ENCODE data around the gene DDX39A. TPM values are rescaled to one million over a fixed set of nuclear protein-coding genes. Genes with fewer than 3 reads are reported as not detected.
"Not testable (repeated sequence)": the region's sequence is repeated elsewhere in the genome, so short reads cannot be mapped to it uniquely, and the experiment has no call there.

The DDX39A gene
- total RNA-seq, 4 donors from 2014 or later = 66.4 to 286 (median 163) TPM

GRCh38 chr19:14401468-14402195 lies 17.5 kb downstream of the DDX39A start:
- H3K4me1 ChIP-seq = peaks cover 3 to 11% (median 7%) of the 10 kb centered on the region in 4 donors
- no peak overlapping the region for H3K4me3 ChIP-seq
- peaks cover 0 to 43% (median 15%) of the 10 kb centered on the region in 4 donors for H3K36me3 ChIP-seq
- DNase-seq = no peak
- in situ Hi-C loops (cut with MboI; ENCODE audit: low pct_ligation_motif_present in 1 of 4, low pct_unique_long_range_greater_than_20kb in 1 of 4, low sequenced_read_pairs in 3 of 4) (no loop called here), intact Hi-C loops (cut with DNase I; ENCODE audit: low total_unique reads) (loop anchor here (10.0 kb wide), 1 partner anchor 47 kb away; no protein-coding TSS in a partner anchor)
- no peaks in the 10 kb centered on the region for H3K9me3 ChIP-seq
- H3K27ac ChIP-seq = peak overlapping the region in 3 of 4 donors; percentile 11 to 19 (median 17)
- TF ChIP-seq POLR2A (IDR thresholded peaks at IDR 0.05) (no peak), POLR2AphosphoS5 (IDR thresholded peaks at IDR 0.05) (no peak), CTCF (IDR thresholded peaks at IDR 0.05) (no peak), EP300 (IDR thresholded peaks at IDR 0.05; ENCODE audit: low read depth) (no peak)
- WGBS, 2 donors (ENCODE audit: low coverage in 1 of 2) = 95 to 100% methylated on average over 3 to 18 of the region's 18 CpGs
- H3K27me3 ChIP-seq = no peaks in the 10 kb centered on the region

DNA sequence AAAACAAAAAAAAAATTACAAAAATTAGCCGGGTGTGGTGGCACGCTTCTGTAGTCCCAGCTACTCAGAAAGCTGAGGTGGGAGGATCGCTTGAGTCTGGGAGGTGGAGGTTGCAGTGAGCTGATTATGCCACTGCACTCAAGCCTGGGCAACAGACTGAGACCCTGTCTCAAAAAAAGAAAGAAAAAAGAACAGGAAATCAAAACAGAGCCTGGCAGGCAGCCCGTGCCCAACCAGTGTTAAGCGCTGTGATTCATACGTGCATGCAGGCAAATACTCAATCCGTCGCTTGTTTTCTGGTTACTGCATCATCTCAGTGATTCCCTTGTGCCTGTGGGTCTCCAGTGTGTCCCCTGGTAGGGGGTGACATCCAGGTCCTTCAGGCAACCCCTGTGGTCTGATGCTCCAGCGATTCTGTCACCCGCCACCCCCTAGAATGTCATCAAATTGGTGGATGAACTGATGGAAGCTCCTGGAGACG lies 18.1 kb downstream of the DDX39A start:
- Histone ChIP-seq H3K9me3 (no peaks in the 10 kb centered on the region), H3K4me1 (peaks cover 0 to 6% (median 2%) of the 10 kb centered on the region in 4 donors), H3K27ac (no peak overlapping the region), H3K36me3 (peaks cover 0 to 42% (median 15%) of the 10 kb centered on the region in 4 donors), H3K27me3 (no peaks in the 10 kb centered on the region), H3K4me3 (no peak overlapping the region)
- TF ChIP-seq POLR2AphosphoS5 (IDR thresholded peaks at IDR 0.05) (no peak), EP300 (IDR thresholded peaks at IDR 0.05; ENCODE audit: low read depth) (no peak)
- intact Hi-C loops (cut with DNase I; ENCODE audit: low total_unique reads) (loop anchor here (10.0 kb wide), 1 partner anchor 46 kb away; no protein-coding TSS in a partner anchor), in situ Hi-C loops (cut with MboI; ENCODE audit: low pct_ligation_motif_present in 1 of 4, low pct_unique_long_range_greater_than_20kb in 1 of 4, low sequenced_read_pairs in 3 of 4) (no loop called here)
- 84 to 85% methylated on average over 8 to 11 of the region's 11 CpGs for WGBS, 2 donors (ENCODE audit: low coverage in 1 of 2)
- DNase-seq = no peak

DNA sequence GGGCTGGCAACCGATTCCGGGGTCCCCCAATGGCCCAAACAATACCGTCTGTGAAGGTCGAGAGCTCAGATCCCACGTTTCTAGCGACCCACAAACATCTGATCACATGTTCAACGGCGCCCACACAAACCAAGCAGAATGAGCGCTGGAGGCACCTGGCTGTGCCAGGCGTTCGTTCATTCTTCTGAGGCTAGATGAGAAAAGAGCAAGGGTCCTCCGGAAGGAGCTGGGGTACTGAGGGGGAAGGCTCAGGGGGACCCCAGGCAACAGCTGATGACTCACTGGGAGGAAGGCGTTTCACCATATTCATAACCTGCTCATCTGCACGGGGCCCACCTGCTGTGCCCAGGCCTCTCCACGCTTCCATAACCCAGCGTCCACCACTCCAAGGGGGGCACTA lies 22.0 kb downstream of the DDX39A start:
- H3K9me3 ChIP-seq; intact Hi-C loops (cut with DNase I; ENCODE audit: low total_unique reads); H3K4me1 ChIP-seq; H3K27ac ChIP-seq; H3K4me3 ChIP-seq; DNase-seq; H3K27me3 ChIP-seq: not testable (repeated sequence)
- WGBS, 2 donors (ENCODE audit: low coverage in 1 of 2) = 97% methylated on average over 15 of the region's 16 CpGs; no CpG with 5 or more reads in 1 of the 2 donors
- in situ Hi-C loops (cut with MboI; ENCODE audit: low pct_ligation_motif_present in 1 of 4, low pct_unique_long_range_greater_than_20kb in 1 of 4, low sequenced_read_pairs in 3 of 4) = loop anchor here in 2 of 4 donors (5.0 to 10.0 kb wide), 2 partner anchors 368 to 370 kb away; no protein-coding TSS in a partner anchor
- peaks cover 0 to 57% (median 18%) of the 10 kb centered on the region in 4 donors for H3K36me3 ChIP-seq

DNA sequence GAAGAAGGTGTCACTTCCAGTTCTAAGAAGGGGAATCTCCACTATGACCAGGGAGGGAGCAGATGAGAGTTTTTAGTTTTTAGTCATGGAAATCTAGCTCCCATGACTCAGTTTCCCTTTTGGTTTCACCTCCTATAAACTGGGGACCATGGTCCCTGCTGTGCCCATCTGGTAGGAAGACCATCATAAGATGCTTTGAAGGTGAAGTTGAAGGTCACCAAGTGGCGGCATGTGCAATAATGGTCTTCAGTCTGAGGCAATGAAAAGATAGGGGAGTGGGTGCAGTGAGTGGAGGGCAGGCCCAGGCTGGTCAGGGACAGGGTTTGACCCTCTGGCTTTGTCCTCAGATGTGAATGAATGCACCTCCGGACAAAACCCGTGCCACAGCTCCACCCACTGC lies 22.4 kb downstream of the DDX39A start:
- WGBS, 2 donors (ENCODE audit: low coverage in 1 of 2) = 100% methylated on average over 1 of the region's 3 CpGs; no CpG with 5 or more reads in 1 of the 2 donors
- H3K27me3 ChIP-seq; H3K4me3 ChIP-seq; DNase-seq; H3K9me3 ChIP-seq; intact Hi-C loops (cut with DNase I; ENCODE audit: low total_unique reads); H3K4me1 ChIP-seq; H3K27ac ChIP-seq: not testable (repeated sequence)
- H3K36me3 ChIP-seq = peaks cover 0 to 58% (median 18%) of the 10 kb centered on the region in 4 donors
- in situ Hi-C loops (cut with MboI; ENCODE audit: low pct_ligation_motif_present in 1 of 4, low pct_unique_long_range_greater_than_20kb in 1 of 4, low sequenced_read_pairs in 3 of 4) = loop anchor here in 2 of 4 donors (5.0 to 10.0 kb wide), 2 partner anchors 368 to 371 kb away; no protein-coding TSS in a partner anchor

GRCh38 chr19:14395710-14396336 lies 23.3 kb downstream of the DDX39A start:
- Histone ChIP-seq H3K36me3 (peaks cover 0 to 58% (median 17%) of the 10 kb centered on the region in 4 donors), H3K4me3 (no peak overlapping the region), H3K27ac (no peak overlapping the region), H3K27me3 (no peaks in the 10 kb centered on the region), H3K4me1 (no peaks in the 10 kb centered on the region), H3K9me3 (no peaks in the 10 kb centered on the region)
- no peak for TF ChIP-seq CTCF (IDR thresholded peaks at IDR 0.05)
- peak in 1 of 3 donors; percentile 7 for TF ChIP-seq POLR2AphosphoS5 (IDR thresholded peaks at IDR 0.05)
- 94% methylated on average over 16 of the region's 16 CpGs; no CpG with 5 or more reads in 1 of the 2 donors for whole genome bisulfite sequencing, 2 donors (ENCODE audit: low coverage in 1 of 2)
- intact Hi-C loops (cut with DNase I; ENCODE audit: low total_unique reads) = no loop called here
- in situ Hi-C loops (cut with MboI; ENCODE audit: low pct_ligation_motif_present in 1 of 4, low pct_unique_long_range_greater_than_20kb in 1 of 4, low sequenced_read_pairs in 3 of 4) = loop anchor here in 2 of 4 donors (5.0 to 10.0 kb wide), 2 partner anchors 369 to 371 kb away; no protein-coding TSS in a partner anchor
- no peak for DNase-seq
